SH-SY5Y (cell line): Measurements from ENCODE around the gene TAGLN.

ENCODE experiments used
- GATA2 ChIP-seq: IDR thresholded peaks from 2 replicates; pipeline ENCODE4 v1.6.1; 2011; ENCODE audit warnings: mild to moderate bottlenecking, low read depth, low read length
- GATA3 ChIP-seq: IDR thresholded peaks from 2 replicates; pipeline ENCODE4 v1.6.1; 2011; ENCODE audit warnings: low read depth, mild to moderate bottlenecking, low read length, moderate library complexity

GRCh38 chr11:117182551-117182935, 16.6 kb upstream of the TAGLN start:
- no peak for TF ChIP-seq GATA2
- TF ChIP-seq GATA3, result no peak
